Ovary (tissue), 3 donors: ENCODE results near the gene CCDC54.

Source experiments
- POLR2A ChIP-seq: fragments of 450-650 bp; IDR thresholded peaks from one replicate; pipeline ENCODE4 v1.6.1; 2017; ENCODE audit warnings: antibody characterized with exemption, mild to moderate bottlenecking, moderate library complexity
- TF ChIP-seq, protein P1 (sequence below), 3 donors: fragments of 450-650 bp in 2 of 3; fragments of 200-600 bp in 1 of 3; IDR thresholded peaks; one replicate each; pipeline versions ENCODE4 v1.5.1 to v1.8.0; 2016 to 2022; ENCODE audit warnings: antibody characterized with exemption in 3 of 3, mild to moderate bottlenecking in 1 of 3
- donor health status: DM: no; HTN: no; CAD: no.

DNA sequence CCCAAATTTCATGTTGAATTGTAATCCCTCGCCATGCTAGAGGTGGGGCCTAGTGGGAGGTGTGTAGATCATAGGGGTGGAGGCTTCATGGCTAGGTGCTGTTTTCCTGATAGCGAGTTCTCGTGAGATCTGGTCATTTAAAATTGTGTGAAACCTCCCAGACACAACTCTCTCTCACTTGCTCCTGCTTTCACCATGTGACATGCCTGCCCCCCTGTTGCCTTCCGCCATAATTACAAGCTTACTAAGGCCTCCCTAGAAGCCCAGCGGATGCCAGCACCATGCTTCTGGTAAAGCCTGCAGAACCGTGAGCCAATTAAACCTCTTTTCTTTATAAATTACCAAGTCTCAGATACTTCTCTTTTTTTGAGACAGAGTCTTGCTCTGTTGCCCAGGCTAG is 36.0 kb downstream of the CCDC54 start:
- TF ChIP-seq, protein P1, sequence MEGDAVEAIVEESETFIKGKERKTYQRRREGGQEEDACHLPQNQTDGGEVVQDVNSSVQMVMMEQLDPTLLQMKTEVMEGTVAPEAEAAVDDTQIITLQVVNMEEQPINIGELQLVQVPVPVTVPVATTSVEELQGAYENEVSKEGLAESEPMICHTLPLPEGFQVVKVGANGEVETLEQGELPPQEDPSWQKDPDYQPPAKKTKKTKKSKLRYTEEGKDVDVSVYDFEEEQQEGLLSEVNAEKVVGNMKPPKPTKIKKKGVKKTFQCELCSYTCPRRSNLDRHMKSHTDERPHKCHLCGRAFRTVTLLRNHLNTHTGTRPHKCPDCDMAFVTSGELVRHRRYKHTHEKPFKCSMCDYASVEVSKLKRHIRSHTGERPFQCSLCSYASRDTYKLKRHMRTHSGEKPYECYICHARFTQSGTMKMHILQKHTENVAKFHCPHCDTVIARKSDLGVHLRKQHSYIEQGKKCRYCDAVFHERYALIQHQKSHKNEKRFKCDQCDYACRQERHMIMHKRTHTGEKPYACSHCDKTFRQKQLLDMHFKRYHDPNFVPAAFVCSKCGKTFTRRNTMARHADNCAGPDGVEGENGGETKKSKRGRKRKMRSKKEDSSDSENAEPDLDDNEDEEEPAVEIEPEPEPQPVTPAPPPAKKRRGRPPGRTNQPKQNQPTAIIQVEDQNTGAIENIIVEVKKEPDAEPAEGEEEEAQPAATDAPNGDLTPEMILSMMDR (IDR thresholded peaks at IDR 0.05): no peak
- no peak for TF ChIP-seq POLR2A
